GM18499 (cell line): ENCODE results near the gene MTG1.
"Not testable (repeated sequence)": the region's sequence is repeated elsewhere in the genome, so short reads cannot be mapped to it uniquely, and the experiment has no call there.

Experiments used
- ATAC-seq: cut with Tn5 transposase; IDR thresholded peaks from one replicate; pipeline ENCODE4 v1.9.1; 2021; ENCODE audit warnings: moderate number of reproducible peaks; ENCODE audit not compliant: insufficient read depth, unreplicated experiment

Gene MTG1

GRCh38 chr10:133396035-133396624 is 2.2 kb downstream of the MTG1 start:
- no peak for ATAC-seq

- ATAC-seq, result no peak
Measured at GRCh38 chr10:133397938-133398337, 4.0 kb downstream of the MTG1 start.

- ATAC-seq, result no peak
Measured at GRCh38 chr10:133399123-133399601, 5.2 kb downstream of the MTG1 start.

- ATAC-seq, result no peak
Measured at GRCh38 chr10:133400624-133401424, 6.9 kb downstream of the MTG1 start.

- ATAC-seq, result no peak
Measured at GRCh38 chr10:133401500-133401899, 7.5 kb downstream of the MTG1 start.

- ATAC-seq, result no peak
Measured at GRCh38 chr10:133401981-133402725, 8.2 kb downstream of the MTG1 start.

GRCh38 chr10:133403359-133403758 is 9.4 kb downstream of the MTG1 start:
- ATAC-seq, result no peak

GRCh38 chr10:133403784-133404183 is 9.8 kb downstream of the MTG1 start:
- ATAC-seq, result no peak

- ATAC-seq, result no peak
Measured at GRCh38 chr10:133405272-133405671, 11.3 kb downstream of the MTG1 start.

- no peak for ATAC-seq
Measured at GRCh38 chr10:133405844-133406527, 12.0 kb downstream of the MTG1 start.

- ATAC-seq, result no peak
Measured at GRCh38 chr10:133411523-133412380, 17.8 kb downstream of the MTG1 start.

- ATAC-seq, result no peak
Measured at GRCh38 chr10:133412381-133412711, 18.4 kb downstream of the MTG1 start.

- not testable (repeated sequence) for ATAC-seq
Measured at GRCh38 chr10:133414401-133414800, 20.4 kb downstream of the MTG1 start.

- no peak for ATAC-seq
Measured at GRCh38 chr10:133415752-133416151, 21.8 kb downstream of the MTG1 start.

GRCh38 chr10:133418289-133418993 is 24.5 kb downstream of the MTG1 start:
- ATAC-seq, result no peak

GRCh38 chr10:133419211-133419950 is 25.4 kb downstream of the MTG1 start:
- no peak for ATAC-seq

- no peak for ATAC-seq
Measured at GRCh38 chr10:133420028-133420427, 26.1 kb downstream of the MTG1 start.

- ATAC-seq, result no peak
Measured at GRCh38 chr10:133420579-133420978, 26.6 kb downstream of the MTG1 start.
